Ascending aorta (tissue), 2 donors: Measurements from ENCODE around the gene VCL. TPM values are rescaled to one million over a fixed set of nuclear protein-coding genes. Genes with fewer than 3 reads are reported as not detected.

ENCODE experiments used
- DNase-seq, 2 donors: peaks; one replicate each; pipeline ENCODE4 v3.0.0-alpha.2; 2019; ENCODE audit warnings: low spot score in 2 of 2
- H3K27ac ChIP-seq, 2 donors: fragments of 200-600 bp; sonication (generic); one replicate each; pipeline ENCODE4 v1.5.1; 2016 to 2017; ENCODE audit warnings: mild to moderate bottlenecking in 1 of 2
- H3K27me3 ChIP-seq: fragments of 200-600 bp; sonication (generic); one replicate; pipeline ENCODE4 v1.5.1; 2017
- H3K36me3 ChIP-seq, 2 donors: fragments of 200-600 bp; sonication (generic); one replicate each; pipeline ENCODE4 v1.5.1; 2016
- H3K4me1 ChIP-seq, 2 donors: fragments of 200-600 bp; sonication (generic); one replicate each; pipeline ENCODE4 v1.5.1; 2016 to 2017; ENCODE audit warnings: mild to moderate bottlenecking in 1 of 2
- H3K4me3 ChIP-seq, 2 donors: fragments of 200-600 bp; sonication (generic); one replicate each; pipeline ENCODE4 v1.5.1; 2016 to 2017; ENCODE audit warnings: mild to moderate bottlenecking in 1 of 2
- H3K9me3 ChIP-seq, 2 donors: fragments of 200-600 bp; sonication (generic); one replicate each; pipeline ENCODE4 v1.5.1; 2016
- CTCF ChIP-seq, 3 experiments: fragments of 200-600 bp in 2 of 3; fragments of 450-650 bp in 1 of 3; sonication (generic) in 2 of 3; IDR thresholded peaks; one replicate each; pipeline ENCODE4 v1.5.1; 2016 to 2019; ENCODE audit warnings: antibody characterized with exemption in 3 of 3, mild to moderate bottlenecking in 1 of 3, moderate library complexity in 1 of 3
- intact Hi-C: fragments of 100-400 bp; cut with DNase I; formaldehyde crosslinking; loops from one replicate; pipeline ENCODE4 v1.15.1; 2023
- total RNA-seq: library from RNA; depleted of rRNA; stranded (reverse); fragments of >200 nt; gene quantifications from one replicate; pipeline ENCODE4 v1.1.0, GENCODE V29; 2016

The VCL gene
- total RNA-seq, 1 donor from 2014 or later = 333 TPM

- Histone ChIP-seq H3K27ac (no peak overlapping the region), H3K4me3 (no peak overlapping the region), H3K9me3 (no peaks in the 10 kb centered on the region), H3K36me3 (peaks cover 24 to 40% of the 10 kb centered on the region in 2 donors), H3K27me3 (no peaks in the 10 kb centered on the region), H3K4me1 (peaks cover 6 to 16% of the 10 kb centered on the region in 2 donors)
- intact Hi-C loops = loop anchor here (5.0 kb wide), 1 partner anchor 143 kb away; no protein-coding TSS in a partner anchor
- DNase-seq = no peak
- TF ChIP-seq CTCF (IDR thresholded peaks at IDR 0.05) = no peak
Measured at GRCh38 chr10:74084955-74085354, 87.0 kb downstream of the VCL start.

- Histone ChIP-seq H3K27me3 (no peaks in the 10 kb centered on the region), H3K4me3 (no peak overlapping the region), H3K27ac (no peak overlapping the region), H3K9me3 (no peaks in the 10 kb centered on the region), H3K36me3 (peaks cover 36 to 54% of the 10 kb centered on the region in 2 donors), H3K4me1 (peaks cover 5 to 6% of the 10 kb centered on the region in 2 donors)
- DNase-seq = no peak
- TF ChIP-seq CTCF (IDR thresholded peaks at IDR 0.05) = no peak
- intact Hi-C loops = no loop called here
Measured at GRCh38 chr10:74086317-74086716, 88.4 kb downstream of the VCL start.

- H3K27me3 ChIP-seq = no peaks in the 10 kb centered on the region
- intact Hi-C loops = no loop called here
- H3K4me1 ChIP-seq = no peaks in the 10 kb centered on the region
- H3K4me3 ChIP-seq = no peak overlapping the region
- H3K27ac ChIP-seq = no peak overlapping the region
- no peaks in the 10 kb centered on the region for H3K9me3 ChIP-seq
- no peak for TF ChIP-seq CTCF (IDR thresholded peaks at IDR 0.05)
- peaks cover 48 to 65% of the 10 kb centered on the region in 2 donors for H3K36me3 ChIP-seq
- DNase-seq = no peak
Measured at GRCh38 chr10:74088722-74089121, 90.8 kb downstream of the VCL start.

GRCh38 chr10:74092372-74092771 lies 94.5 kb downstream of the VCL start:
- no peaks in the 10 kb centered on the region for H3K27me3 ChIP-seq
- no peaks in the 10 kb centered on the region for H3K4me1 ChIP-seq
- no peak for DNase-seq
- H3K9me3 ChIP-seq = no peaks in the 10 kb centered on the region
- intact Hi-C loops = no loop called here
- H3K4me3 ChIP-seq = no peak overlapping the region
- H3K27ac ChIP-seq = no peak overlapping the region
- no peak for TF ChIP-seq CTCF (IDR thresholded peaks at IDR 0.05)
- peaks cover 80 to 84% of the 10 kb centered on the region in 2 donors for H3K36me3 ChIP-seq

- Histone ChIP-seq H3K4me1 (no peaks in the 10 kb centered on the region), H3K4me3 (no peak overlapping the region), H3K27me3 (no peaks in the 10 kb centered on the region), H3K36me3 (peaks cover 91 to 95% of the 10 kb centered on the region in 2 donors), H3K27ac (no peak overlapping the region), H3K9me3 (no peaks in the 10 kb centered on the region)
- no peak for DNase-seq
- TF ChIP-seq CTCF (IDR thresholded peaks at IDR 0.05) = no peak
- intact Hi-C loops = no loop called here
Measured at GRCh38 chr10:74093530-74094164, 95.7 kb downstream of the VCL start.
